HepG2 (cell line): ENCODE results near the gene ORC3. TPM values are rescaled to one million over a fixed set of nuclear protein-coding genes. Genes with fewer than 3 reads are reported as not detected.

Source experiments
- ASH2L ChIP-seq: fragments of 300-600, 200-600 bp; sonication (generic); IDR thresholded peaks from 2 replicates; pipeline ENCODE4 v1.7.0; 2017; ENCODE audit warnings: low read depth, mild to moderate bottlenecking, moderate library complexity, mixed read lengths, low read length; ENCODE audit not compliant: insufficient read length
- ATAD3A ChIP-seq: sonication (generic); formaldehyde crosslinking; IDR thresholded peaks from 2 replicates; pipeline ENCODE4 v1.4.0; 2020; ENCODE audit warnings: missing genetic modification reagents
- HOXA3 ChIP-seq: sonication (generic); formaldehyde crosslinking; IDR thresholded peaks from 2 replicates; pipeline ENCODE4 v1.5.0; 2020; ENCODE audit warnings: missing genetic modification reagents
- JARID2 ChIP-seq: sonication (generic); formaldehyde crosslinking; IDR thresholded peaks from 2 replicates; pipeline ENCODE4 v1.8.1; 2023; ENCODE audit warnings: missing genetic modification reagents, inconsistent platforms; ENCODE audit not compliant: insufficient replicate concordance
- MEF2D ChIP-seq: sonication (generic); formaldehyde crosslinking; IDR thresholded peaks from 2 replicates; pipeline ENCODE4 v1.5.1; 2020; ENCODE audit warnings: mild to moderate bottlenecking, missing genetic modification reagents
- MZF1 ChIP-seq: sonication (generic); formaldehyde crosslinking; IDR thresholded peaks from 2 replicates; pipeline ENCODE4 v1.8.1; 2023; ENCODE audit warnings: mild to moderate bottlenecking, missing genetic modification reagents, borderline replicate concordance
- PHF8 ChIP-seq: sonication (generic); formaldehyde crosslinking; IDR thresholded peaks from 2 replicates; pipeline ENCODE4 v1.5.0; 2020; ENCODE audit warnings: missing genetic modification reagents
- REXO4 ChIP-seq: sonication (generic); formaldehyde crosslinking; IDR thresholded peaks from 2 replicates; pipeline ENCODE4 v1.8.0; 2022; ENCODE audit warnings: missing genetic modification reagents, mild to moderate bottlenecking, borderline replicate concordance
- RFXAP ChIP-seq: sonication (generic); formaldehyde crosslinking; IDR thresholded peaks from 2 replicates; pipeline ENCODE4 v1.4.0; 2020; ENCODE audit warnings: missing genetic modification reagents, borderline replicate concordance
- SIN3A ChIP-seq: IDR thresholded peaks from 2 replicates; pipeline ENCODE4 v1.6.1; 2011; ENCODE audit warnings: low read depth, mild to moderate bottlenecking, control low read depth, low read length, borderline replicate concordance
- SKI ChIP-seq: fragments of 450-650 bp; IDR thresholded peaks from one replicate; pipeline ENCODE4 v1.6.1; 2018; ENCODE audit warnings: mild to moderate bottlenecking; ENCODE audit not compliant: partially characterized antibody
- TCF12 ChIP-seq, 2 experiments: fragments of 450-650 bp in 1 of 2; sonication (generic) in 1 of 2; formaldehyde crosslinking in 1 of 2; IDR thresholded peaks; 2 replicates each; pipeline versions ENCODE4 v1.6.1 to v1.8.0; 2017 to 2022; ENCODE audit warnings: antibody characterized with exemption in 1 of 2, mild to moderate bottlenecking in 1 of 2, missing genetic modification reagents in 1 of 2, moderate library complexity in 1 of 2
- ZNF264 ChIP-seq: sonication (generic); formaldehyde crosslinking; IDR thresholded peaks from 2 replicates; pipeline ENCODE4 v1.4.0; 2020; ENCODE audit warnings: missing genetic modification reagents
- ZNF292 ChIP-seq: sonication (generic); formaldehyde crosslinking; IDR thresholded peaks from 2 replicates; pipeline ENCODE4 v1.8.1; 2022; ENCODE audit warnings: mild to moderate bottlenecking, low read depth, missing genetic modification reagents, borderline replicate concordance
- ZNF335 ChIP-seq: sonication (generic); formaldehyde crosslinking; IDR thresholded peaks from 2 replicates; pipeline ENCODE4 v1.4.0; 2020; ENCODE audit warnings: missing genetic modification reagents
- ZNF546 ChIP-seq: sonication (generic); formaldehyde crosslinking; conservative IDR thresholded peaks from 2 replicates; pipeline ENCODE4 v1.8.1; 2023; ENCODE audit warnings: mild to moderate bottlenecking, missing genetic modification reagents
- ZNF670 ChIP-seq: sonication (generic); formaldehyde crosslinking; IDR thresholded peaks from 2 replicates; pipeline ENCODE4 v1.8.0; 2022; ENCODE audit warnings: mild to moderate bottlenecking, missing genetic modification reagents, borderline replicate concordance
- ZNF672 ChIP-seq: sonication (generic); formaldehyde crosslinking; IDR thresholded peaks from 2 replicates; pipeline ENCODE4 v1.8.1; 2022; ENCODE audit warnings: missing genetic modification reagents
- ZNF781 ChIP-seq: sonication (generic); formaldehyde crosslinking; IDR thresholded peaks from 2 replicates; pipeline ENCODE4 v1.5.1; 2020; ENCODE audit warnings: borderline replicate concordance, mild to moderate bottlenecking, missing genetic modification reagents; ENCODE audit errors: not compliant biosample characterization
- polyA plus RNA-seq, 8 experiments: library from polyadenylated mRNA; depleted of rRNA in 3 of 8; stranded (reverse) in 7 of 8; unstranded in 1 of 8; fragments of >200 nt; fragmentation: Illumina TruSeq in 4 of 8; extraction: Trizol in 4 of 8; gene quantifications; 2 replicates each; pipeline versions ENCODE4 v1.2.1 to v1.2.3, GENCODE V29; 2011 to 2016; ENCODE audit warnings: low read depth in 4 of 8, missing spikeins in 1 of 8, mixed read lengths in 1 of 8; ENCODE audit not compliant: insufficient read depth in 1 of 8
- total RNA-seq, 5 experiments: library from RNA; depleted of rRNA; stranded (reverse); fragments of >200 nt; fragmentation: Illumina TruSeq; extraction: Trizol; gene quantifications; 2 replicates each; pipeline ENCODE4 v1.2.3, GENCODE V29; 2016; ENCODE audit warnings: low read depth in 1 of 5
- TF ChIP-seq, protein P1 (sequence below): sonication (generic); formaldehyde crosslinking; IDR thresholded peaks from 2 replicates; pipeline ENCODE4 v1.8.0; 2022; ENCODE audit warnings: missing genetic modification reagents, mild to moderate bottlenecking, moderate library complexity, borderline replicate concordance
- TF ChIP-seq, protein P2 (sequence below): sonication (generic); formaldehyde crosslinking; IDR thresholded peaks from 2 replicates; pipeline ENCODE4 v1.4.0; 2020; ENCODE audit warnings: missing genetic modification reagents, borderline replicate concordance
- TF ChIP-seq, protein P3 (sequence below): sonication (generic); formaldehyde crosslinking; IDR thresholded peaks from 2 replicates; pipeline ENCODE4 v1.4.0; 2020; ENCODE audit warnings: low read depth, mild to moderate bottlenecking, missing genetic modification reagents
- TF ChIP-seq, protein P4 (sequence below): sonication (generic); formaldehyde crosslinking; IDR thresholded peaks from 2 replicates; pipeline ENCODE4 v1.8.1; 2023; ENCODE audit warnings: mild to moderate bottlenecking, inconsistent platforms, moderate library complexity, missing genetic modification reagents, borderline replicate concordance
- TF ChIP-seq, protein P5 (sequence below): IDR thresholded peaks from 2 replicates; pipeline ENCODE4 v1.6.1; 2012; ENCODE audit warnings: inconsistent platforms

The ORC3 gene
- total and polyA plus RNA-seq, 2 of the 13 experiments (the other 11 are each of a cell fraction or from before 2014, with no cell fraction given): 21.8 to 43.5 TPM

DNA sequence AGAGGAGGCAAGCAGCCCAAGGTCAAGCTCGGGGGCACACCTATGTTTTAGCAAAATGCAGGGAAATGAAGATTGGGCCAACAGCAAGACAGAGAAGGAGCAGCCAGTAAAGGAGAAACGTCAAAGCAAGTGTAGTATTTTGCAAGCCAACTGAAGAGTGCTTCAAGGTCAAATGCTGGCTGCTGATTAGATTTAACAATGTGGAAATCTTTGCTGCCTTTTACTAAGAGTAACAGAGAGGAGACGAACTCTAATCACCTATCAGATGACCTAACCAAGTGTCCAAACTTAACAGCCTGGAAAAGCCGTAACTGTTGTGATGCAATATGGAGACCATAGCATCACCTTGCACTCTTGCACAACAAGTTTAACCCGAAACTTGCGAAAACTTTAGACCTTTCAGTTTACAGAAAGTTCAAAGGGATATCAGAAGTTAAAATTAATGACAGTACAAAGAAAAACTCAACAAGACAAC, 81.7 kb downstream of the ORC3 start (continued):
- TF ChIP-seq, protein P1, sequence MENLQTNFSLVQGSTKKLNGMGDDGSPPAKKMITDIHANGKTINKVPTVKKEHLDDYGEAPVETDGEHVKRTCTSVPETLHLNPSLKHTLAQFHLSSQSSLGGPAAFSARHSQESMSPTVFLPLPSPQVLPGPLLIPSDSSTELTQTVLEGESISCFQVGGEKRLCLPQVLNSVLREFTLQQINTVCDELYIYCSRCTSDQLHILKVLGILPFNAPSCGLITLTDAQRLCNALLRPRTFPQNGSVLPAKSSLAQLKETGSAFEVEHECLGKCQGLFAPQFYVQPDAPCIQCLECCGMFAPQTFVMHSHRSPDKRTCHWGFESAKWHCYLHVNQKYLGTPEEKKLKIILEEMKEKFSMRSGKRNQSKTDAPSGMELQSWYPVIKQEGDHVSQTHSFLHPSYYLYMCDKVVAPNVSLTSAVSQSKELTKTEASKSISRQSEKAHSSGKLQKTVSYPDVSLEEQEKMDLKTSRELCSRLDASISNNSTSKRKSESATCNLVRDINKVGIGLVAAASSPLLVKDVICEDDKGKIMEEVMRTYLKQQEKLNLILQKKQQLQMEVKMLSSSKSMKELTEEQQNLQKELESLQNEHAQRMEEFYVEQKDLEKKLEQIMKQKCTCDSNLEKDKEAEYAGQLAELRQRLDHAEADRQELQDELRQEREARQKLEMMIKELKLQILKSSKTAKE (CRISPR knock-in tag): peak; percentile 91
- TF ChIP-seq, protein P2, sequence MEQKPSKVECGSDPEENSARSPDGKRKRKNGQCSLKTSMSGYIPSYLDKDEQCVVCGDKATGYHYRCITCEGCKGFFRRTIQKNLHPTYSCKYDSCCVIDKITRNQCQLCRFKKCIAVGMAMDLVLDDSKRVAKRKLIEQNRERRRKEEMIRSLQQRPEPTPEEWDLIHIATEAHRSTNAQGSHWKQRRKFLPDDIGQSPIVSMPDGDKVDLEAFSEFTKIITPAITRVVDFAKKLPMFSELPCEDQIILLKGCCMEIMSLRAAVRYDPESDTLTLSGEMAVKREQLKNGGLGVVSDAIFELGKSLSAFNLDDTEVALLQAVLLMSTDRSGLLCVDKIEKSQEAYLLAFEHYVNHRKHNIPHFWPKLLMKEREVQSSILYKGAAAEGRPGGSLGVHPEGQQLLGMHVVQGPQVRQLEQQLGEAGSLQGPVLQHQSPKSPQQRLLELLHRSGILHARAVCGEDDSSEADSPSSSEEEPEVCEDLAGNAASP (CRISPR knock-in tag): peak; percentile 95
- TF ChIP-seq, protein P3, sequence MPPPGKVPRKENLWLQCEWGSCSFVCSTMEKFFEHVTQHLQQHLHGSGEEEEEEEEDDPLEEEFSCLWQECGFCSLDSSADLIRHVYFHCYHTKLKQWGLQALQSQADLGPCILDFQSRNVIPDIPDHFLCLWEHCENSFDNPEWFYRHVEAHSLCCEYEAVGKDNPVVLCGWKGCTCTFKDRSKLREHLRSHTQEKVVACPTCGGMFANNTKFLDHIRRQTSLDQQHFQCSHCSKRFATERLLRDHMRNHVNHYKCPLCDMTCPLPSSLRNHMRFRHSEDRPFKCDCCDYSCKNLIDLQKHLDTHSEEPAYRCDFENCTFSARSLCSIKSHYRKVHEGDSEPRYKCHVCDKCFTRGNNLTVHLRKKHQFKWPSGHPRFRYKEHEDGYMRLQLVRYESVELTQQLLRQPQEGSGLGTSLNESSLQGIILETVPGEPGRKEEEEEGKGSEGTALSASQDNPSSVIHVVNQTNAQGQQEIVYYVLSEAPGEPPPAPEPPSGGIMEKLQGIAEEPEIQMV (CRISPR knock-in tag): peak; percentile 51; the same call in 1 of the 2 replicates
- peak; percentile 83; the same call in 1 of the 2 replicates for TF ChIP-seq ZNF335 (CRISPR knock-in tag)
- no peak for TF ChIP-seq ZNF781 (CRISPR knock-in tag)
- TF ChIP-seq SKI: peak; percentile 89
- TF ChIP-seq ASH2L: peak; percentile 84
- TF ChIP-seq MEF2D (CRISPR knock-in tag): peak; percentile 94
- TF ChIP-seq JARID2 (CRISPR knock-in tag): peak; percentile 65
- TF ChIP-seq TCF12 (IDR thresholded peaks at IDR 0.05): no peak
- TF ChIP-seq TCF12 (CRISPR knock-in tag; IDR thresholded peaks at IDR 0.05): peak; percentile 96
- TF ChIP-seq REXO4 (CRISPR knock-in tag): no peak
- peak; percentile 70; the same call in 1 of the 2 replicates for TF ChIP-seq ZNF292
- peak; percentile 89 for TF ChIP-seq RFXAP
- no peak for TF ChIP-seq ZNF546 (CRISPR knock-in tag)
- no peak for TF ChIP-seq SIN3A
- no peak for TF ChIP-seq MZF1 (CRISPR knock-in tag)
- TF ChIP-seq PHF8: peak; percentile 18; the same call in 1 of the 2 replicates
- no peak for TF ChIP-seq ZNF672 (CRISPR knock-in tag)
- no peak for TF ChIP-seq ATAD3A (CRISPR knock-in tag)
- peak; percentile 75; the same call in 1 of the 2 replicates for TF ChIP-seq ZNF670 (CRISPR knock-in tag)
- TF ChIP-seq ZNF264 (CRISPR knock-in tag): peak; percentile 83
- peak; percentile 97 for TF ChIP-seq HOXA3 (CRISPR knock-in tag)
- TF ChIP-seq, protein P4, sequence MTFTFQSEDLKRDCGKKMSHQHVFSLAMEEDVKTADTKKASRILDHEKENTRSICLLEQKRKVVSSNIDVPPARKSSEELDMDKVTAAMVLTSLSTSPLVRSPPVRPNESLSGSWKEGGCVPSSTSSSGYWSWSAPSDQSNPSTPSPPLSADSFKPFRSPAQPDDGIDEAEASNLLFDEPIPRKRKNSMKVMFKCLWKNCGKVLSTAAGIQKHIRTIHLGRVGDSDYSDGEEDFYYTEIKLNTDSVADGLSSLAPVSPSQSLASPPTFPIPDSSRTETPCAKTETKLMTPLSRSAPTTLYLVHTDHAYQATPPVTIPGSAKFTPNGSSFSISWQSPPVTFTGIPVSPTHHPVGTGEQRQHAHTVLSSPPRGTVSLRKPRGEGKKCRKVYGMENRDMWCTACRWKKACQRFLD (CRISPR knock-in tag): no peak
- TF ChIP-seq, protein P5, sequence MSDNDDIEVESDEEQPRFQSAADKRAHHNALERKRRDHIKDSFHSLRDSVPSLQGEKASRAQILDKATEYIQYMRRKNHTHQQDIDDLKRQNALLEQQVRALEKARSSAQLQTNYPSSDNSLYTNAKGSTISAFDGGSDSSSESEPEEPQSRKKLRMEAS: peak; percentile 67
